Measurements from ENCODE around the gene WFS1.

Gene WFS1

DNA sequence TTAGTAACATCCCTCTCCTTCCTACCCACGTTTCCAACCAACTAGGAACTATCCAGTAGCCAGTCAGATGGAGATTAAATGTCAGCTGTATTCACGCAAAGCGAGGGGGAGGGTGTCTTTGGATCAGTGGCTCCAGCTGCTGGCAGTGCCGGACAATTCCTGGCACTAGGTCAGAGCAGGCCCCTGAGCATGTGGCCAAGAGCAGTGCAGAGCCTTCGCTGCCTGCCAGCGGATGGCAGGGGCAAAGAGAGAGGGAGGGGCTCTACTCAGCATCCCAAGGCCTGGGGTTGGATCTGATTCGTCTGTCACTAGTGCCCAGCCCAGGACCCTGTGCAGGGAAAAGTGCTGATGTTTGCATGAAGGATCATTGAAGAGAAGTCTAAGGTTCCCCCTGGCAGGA lies 40.6 kb upstream of the WFS1 start:
- H3K27ac ChIP-seq (ENCODE audit: low read length): no peak overlapping the region
- no peaks in the 10 kb centered on the region for H3K4me1 ChIP-seq (ENCODE audit: control insufficient read depth in 1 of 2, insufficient read depth in 2 of 2, low read length in 2 of 2)
- H3K36me3 ChIP-seq (ENCODE audit: control insufficient read depth in 1 of 2, insufficient read depth in 2 of 2, low read length in 2 of 2): no peaks in the 10 kb centered on the region
- no peaks in the 10 kb centered on the region for H3K9me3 ChIP-seq (ENCODE audit: control insufficient read depth in 1 of 2, low read length in 2 of 2)
- no peaks in the 10 kb centered on the region for H3K27me3 ChIP-seq (ENCODE audit: low read depth, low read length)
- no peak overlapping the region for H3K4me3 ChIP-seq (ENCODE audit: low read depth in 1 of 2, low read length in 2 of 2)

DNA sequence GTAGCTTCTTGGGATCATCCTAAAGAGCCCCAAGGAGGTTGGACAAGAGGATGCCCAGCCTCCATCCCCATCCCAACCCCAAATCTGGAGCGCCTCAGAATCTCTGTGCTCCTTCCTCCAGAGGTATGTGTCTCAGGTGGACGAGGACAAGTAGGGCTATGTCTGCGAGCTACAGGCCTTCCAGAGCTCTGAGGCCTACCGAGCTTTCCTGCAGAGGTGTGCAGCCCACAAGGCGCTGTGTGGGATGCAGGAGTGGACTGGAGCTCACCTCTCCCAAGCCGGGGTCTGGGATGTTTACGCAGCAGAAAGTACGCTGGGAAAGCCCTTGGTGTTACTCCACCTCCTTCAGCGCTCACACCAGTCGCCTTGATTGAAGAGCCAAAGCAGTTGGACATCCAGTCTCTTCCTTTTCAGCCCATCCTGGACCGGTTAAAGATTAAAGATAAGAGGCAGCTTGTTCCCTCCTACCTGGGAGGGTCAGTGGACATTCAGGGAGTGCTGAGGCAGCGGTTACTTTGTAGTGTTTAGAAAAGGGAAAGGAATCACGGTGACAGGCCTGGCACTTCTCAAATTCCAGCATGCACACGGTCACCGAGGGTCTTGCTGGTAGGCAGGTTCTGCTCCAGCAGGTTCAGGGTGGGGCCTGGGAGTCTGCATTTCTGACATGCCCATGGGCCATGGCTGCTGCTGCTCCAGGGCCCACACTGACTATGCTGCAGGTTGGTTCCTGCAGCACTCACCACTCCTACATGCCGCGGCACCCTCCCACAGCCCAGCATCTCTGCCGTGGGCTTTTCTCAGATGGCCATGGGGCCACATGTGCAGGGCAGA lies 39.8 kb upstream of the WFS1 start:
- H3K4me3 ChIP-seq (ENCODE audit: low read depth in 1 of 2, low read length in 2 of 2): no peak overlapping the region
- no peaks in the 10 kb centered on the region for H3K4me1 ChIP-seq (ENCODE audit: control insufficient read depth in 1 of 2, insufficient read depth in 2 of 2, low read length in 2 of 2)
- no peaks in the 10 kb centered on the region for H3K36me3 ChIP-seq (ENCODE audit: control insufficient read depth in 1 of 2, insufficient read depth in 2 of 2, low read length in 2 of 2)
- H3K27ac ChIP-seq (ENCODE audit: low read length): no peak overlapping the region
- H3K9me3 ChIP-seq (ENCODE audit: control insufficient read depth in 1 of 2, low read length in 2 of 2): no peaks in the 10 kb centered on the region
- no peaks in the 10 kb centered on the region for H3K27me3 ChIP-seq (ENCODE audit: low read depth, low read length)

DNA sequence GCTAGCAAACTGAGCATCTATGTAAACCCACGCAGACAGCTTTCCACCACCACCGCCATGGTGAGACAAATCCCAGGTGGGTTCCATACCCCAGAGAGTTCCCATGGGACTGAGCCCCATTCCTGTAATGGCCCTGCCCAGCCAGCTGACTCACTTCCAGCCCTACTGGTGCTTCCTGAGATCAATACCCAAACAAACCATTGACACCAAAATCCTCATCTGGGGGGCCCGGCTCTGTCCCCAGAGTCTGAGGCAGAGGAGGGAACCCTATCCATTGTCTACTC lies 39.2 kb upstream of the WFS1 start:
- no peak overlapping the region for H3K27ac ChIP-seq (ENCODE audit: low read length)
- no peaks in the 10 kb centered on the region for H3K27me3 ChIP-seq (ENCODE audit: low read depth, low read length)
- no peak overlapping the region for H3K4me3 ChIP-seq (ENCODE audit: low read depth in 1 of 2, low read length in 2 of 2)
- H3K4me1 ChIP-seq (ENCODE audit: control insufficient read depth in 1 of 2, insufficient read depth in 2 of 2, low read length in 2 of 2): no peaks in the 10 kb centered on the region
- no peaks in the 10 kb centered on the region for H3K36me3 ChIP-seq (ENCODE audit: control insufficient read depth in 1 of 2, insufficient read depth in 2 of 2, low read length in 2 of 2)
- H3K9me3 ChIP-seq (ENCODE audit: control insufficient read depth in 1 of 2, low read length in 2 of 2): no peaks in the 10 kb centered on the region

DNA sequence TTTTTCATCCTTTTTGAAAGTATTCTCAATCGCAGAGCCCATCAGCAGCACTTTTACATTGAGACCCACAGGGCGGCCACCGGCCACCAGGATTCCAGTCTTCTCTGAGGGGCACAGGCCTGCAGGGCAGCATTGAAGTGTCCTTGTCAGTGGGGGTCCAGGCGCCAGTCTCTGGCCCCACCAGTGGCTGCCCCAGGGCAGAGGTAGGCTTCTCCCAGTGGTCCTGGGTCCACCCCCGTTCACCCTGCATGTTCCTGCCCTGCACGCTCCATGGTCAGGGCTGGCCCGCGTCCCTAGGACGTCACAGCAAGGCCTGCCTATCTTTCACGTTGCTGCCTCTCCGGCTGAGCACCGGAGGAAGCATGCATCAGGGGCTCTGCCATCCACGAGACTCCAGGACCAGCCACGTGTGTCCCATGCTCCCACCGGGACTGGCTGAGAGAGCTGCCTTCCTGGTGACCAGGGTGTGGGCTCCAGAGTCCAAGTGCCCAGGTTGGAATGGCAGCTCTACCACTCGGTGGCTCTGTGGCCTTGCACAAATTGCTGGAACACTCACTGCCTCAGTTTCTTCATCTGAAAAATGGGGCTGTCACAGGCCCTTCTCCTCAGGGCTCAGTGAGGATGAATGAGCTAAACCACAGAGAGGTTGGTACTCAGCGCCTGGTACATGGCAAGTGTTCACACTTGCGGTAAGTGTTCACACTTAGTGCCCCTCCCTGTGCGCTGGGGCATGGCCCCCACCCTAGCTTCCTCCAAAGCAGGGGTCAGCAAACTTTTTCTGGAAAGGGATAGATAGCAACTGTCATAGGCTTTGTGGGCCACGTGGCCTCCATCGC lies 38.6 kb upstream of the WFS1 start:
- Histone ChIP-seq H3K9me3 (ENCODE audit: control insufficient read depth in 1 of 2, low read length in 2 of 2) (no peaks in the 10 kb centered on the region), H3K4me1 (ENCODE audit: control insufficient read depth in 1 of 2, insufficient read depth in 2 of 2, low read length in 2 of 2) (no peaks in the 10 kb centered on the region), H3K36me3 (ENCODE audit: control insufficient read depth in 1 of 2, insufficient read depth in 2 of 2, low read length in 2 of 2) (no peaks in the 10 kb centered on the region), H3K27me3 (ENCODE audit: low read depth, low read length) (no peaks in the 10 kb centered on the region), H3K27ac (ENCODE audit: low read length) (no peak overlapping the region), H3K4me3 (ENCODE audit: low read depth in 1 of 2, low read length in 2 of 2) (no peak overlapping the region)

DNA sequence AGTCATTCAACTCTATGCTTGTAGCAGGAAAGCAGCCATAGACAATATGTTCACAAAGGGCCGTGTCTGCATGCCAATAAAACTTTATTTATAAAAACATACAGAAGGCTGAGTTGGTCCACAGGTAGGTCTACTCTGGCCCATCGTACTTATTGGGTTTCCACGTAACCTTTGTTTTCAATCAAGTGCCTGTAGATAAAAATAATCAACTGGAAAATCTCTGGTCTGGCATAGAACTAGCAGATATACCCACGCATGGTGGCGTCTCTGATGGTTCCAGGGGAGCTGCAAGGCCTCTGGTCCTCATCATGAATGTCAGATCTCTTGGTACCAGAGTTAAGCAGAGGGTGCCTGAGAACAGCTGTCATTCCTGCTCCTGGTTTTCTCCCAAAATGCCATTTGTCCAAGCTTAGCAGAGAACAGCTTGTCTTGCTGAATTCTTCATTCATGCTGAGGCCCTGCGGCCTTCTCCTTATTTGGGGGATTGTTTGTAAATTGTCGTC lies 37.9 kb upstream of the WFS1 start:
- H3K4me1 ChIP-seq (ENCODE audit: control insufficient read depth in 1 of 2, insufficient read depth in 2 of 2, low read length in 2 of 2): no peaks in the 10 kb centered on the region
- no peak overlapping the region for H3K4me3 ChIP-seq (ENCODE audit: low read depth in 1 of 2, low read length in 2 of 2)
- no peaks in the 10 kb centered on the region for H3K27me3 ChIP-seq (ENCODE audit: low read depth, low read length)
- H3K9me3 ChIP-seq (ENCODE audit: control insufficient read depth in 1 of 2, low read length in 2 of 2): no peaks in the 10 kb centered on the region
- no peaks in the 10 kb centered on the region for H3K36me3 ChIP-seq (ENCODE audit: control insufficient read depth in 1 of 2, insufficient read depth in 2 of 2, low read length in 2 of 2)
- H3K27ac ChIP-seq (ENCODE audit: low read length): no peak overlapping the region

DNA sequence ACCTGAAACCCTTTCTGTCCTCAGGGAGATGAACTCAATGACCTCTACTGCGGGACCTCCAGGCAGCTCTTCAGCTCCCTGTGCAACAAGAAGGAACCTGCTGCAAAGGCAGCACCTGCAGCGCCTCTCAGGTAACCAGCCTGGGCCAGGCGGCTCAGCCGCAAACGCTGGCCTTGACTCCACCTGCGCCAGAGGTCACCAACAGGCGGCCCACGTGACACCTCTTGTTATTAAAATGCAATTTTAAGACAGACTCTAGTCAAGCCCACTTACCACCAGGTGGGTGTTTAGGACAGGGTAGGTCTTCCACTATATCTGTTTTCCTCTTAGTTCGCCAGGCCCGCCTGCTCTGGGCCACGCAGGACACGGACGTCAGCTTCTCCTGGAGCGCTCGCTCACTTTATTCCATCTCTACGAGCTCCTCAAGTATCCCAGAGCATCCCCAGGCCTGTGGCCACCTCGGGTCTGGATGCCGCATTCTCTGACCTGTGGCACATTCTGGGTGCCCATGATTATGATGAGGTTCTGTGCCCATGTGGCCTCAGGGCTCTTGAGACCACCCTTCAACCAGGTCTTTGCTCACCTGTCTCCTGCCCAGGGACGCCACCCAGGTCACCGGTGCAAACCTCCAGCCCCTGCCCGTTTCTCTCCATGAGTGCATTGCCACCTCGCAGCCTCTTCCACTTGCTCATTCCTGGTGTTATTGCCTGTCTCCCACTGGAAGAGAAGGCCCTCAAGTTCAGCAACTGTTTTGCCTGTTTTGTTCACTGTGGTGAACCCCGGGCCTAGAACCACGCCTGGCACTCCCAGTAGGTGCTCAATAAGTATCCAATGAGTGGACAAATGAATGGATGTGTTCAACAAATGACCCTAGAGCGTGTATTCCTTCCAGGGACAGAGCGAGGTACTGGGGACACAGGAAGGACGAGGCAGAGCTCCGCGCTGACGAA lies 36.5 kb upstream of the WFS1 start:
- Histone ChIP-seq H3K4me3 (ENCODE audit: low read depth in 1 of 2, low read length in 2 of 2) (no peak overlapping the region), H3K27ac (ENCODE audit: low read length) (no peak overlapping the region), H3K4me1 (ENCODE audit: control insufficient read depth in 1 of 2, insufficient read depth in 2 of 2, low read length in 2 of 2) (no peaks in the 10 kb centered on the region), H3K27me3 (ENCODE audit: low read depth, low read length) (no peaks in the 10 kb centered on the region), H3K36me3 (ENCODE audit: control insufficient read depth in 1 of 2, insufficient read depth in 2 of 2, low read length in 2 of 2) (no peaks in the 10 kb centered on the region), H3K9me3 (ENCODE audit: control insufficient read depth in 1 of 2, low read length in 2 of 2) (no peaks in the 10 kb centered on the region)

DNA sequence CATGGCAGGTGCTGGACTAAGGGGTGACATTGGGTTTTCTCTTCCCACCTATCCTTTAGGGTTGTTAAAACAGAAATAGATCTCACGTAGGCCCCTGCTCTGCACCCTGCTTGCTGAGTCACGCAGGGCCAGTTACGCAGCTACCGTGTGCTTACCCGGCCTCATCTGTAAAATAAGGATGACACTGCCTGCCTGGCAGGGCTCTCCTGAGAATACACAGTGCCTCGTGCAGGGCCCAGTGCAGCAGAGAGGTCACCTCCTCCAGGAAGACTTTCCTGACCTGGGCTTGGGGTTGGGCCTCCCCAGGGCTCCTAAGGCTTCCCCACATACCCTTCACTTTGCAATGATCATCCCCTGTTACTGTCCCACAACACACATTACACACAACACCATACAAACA lies 35.7 kb upstream of the WFS1 start:
- Histone ChIP-seq H3K4me3 (ENCODE audit: low read depth in 1 of 2, low read length in 2 of 2) (no peak overlapping the region), H3K27ac (ENCODE audit: low read length) (no peak overlapping the region), H3K4me1 (ENCODE audit: control insufficient read depth in 1 of 2, insufficient read depth in 2 of 2, low read length in 2 of 2) (no peaks in the 10 kb centered on the region), H3K36me3 (ENCODE audit: control insufficient read depth in 1 of 2, insufficient read depth in 2 of 2, low read length in 2 of 2) (no peaks in the 10 kb centered on the region), H3K9me3 (ENCODE audit: control insufficient read depth in 1 of 2, low read length in 2 of 2) (no peaks in the 10 kb centered on the region), H3K27me3 (ENCODE audit: low read depth, low read length) (no peaks in the 10 kb centered on the region)

DNA sequence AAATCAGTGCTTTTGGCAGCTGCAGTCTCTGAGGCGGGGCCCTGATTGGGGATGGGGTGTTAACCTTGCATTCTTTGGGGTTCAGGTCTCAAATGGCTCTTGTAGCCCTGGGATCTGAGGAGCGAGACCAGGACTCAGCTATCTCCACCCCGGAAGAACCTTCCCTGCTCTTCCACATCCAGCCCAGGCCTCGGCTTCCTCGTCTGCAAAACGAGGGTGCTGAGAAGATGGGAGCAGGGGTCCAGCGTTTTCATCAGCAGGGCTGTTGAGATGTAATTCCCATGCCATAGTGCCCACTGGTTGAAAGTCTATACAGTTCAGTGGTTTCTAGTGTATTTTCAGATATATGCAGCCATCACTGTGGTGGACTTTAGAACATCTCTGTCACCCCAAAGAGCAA lies 34.6 kb upstream of the WFS1 start:
- Histone ChIP-seq H3K4me3 (ENCODE audit: low read depth in 1 of 2, low read length in 2 of 2) (no peak overlapping the region), H3K27me3 (ENCODE audit: low read depth, low read length) (no peaks in the 10 kb centered on the region), H3K36me3 (ENCODE audit: control insufficient read depth in 1 of 2, insufficient read depth in 2 of 2, low read length in 2 of 2) (no peaks in the 10 kb centered on the region), H3K9me3 (ENCODE audit: control insufficient read depth in 1 of 2, low read length in 2 of 2) (no peaks in the 10 kb centered on the region), H3K27ac (ENCODE audit: low read length) (no peak overlapping the region), H3K4me1 (ENCODE audit: control insufficient read depth in 1 of 2, insufficient read depth in 2 of 2, low read length in 2 of 2) (no peaks in the 10 kb centered on the region)

DNA sequence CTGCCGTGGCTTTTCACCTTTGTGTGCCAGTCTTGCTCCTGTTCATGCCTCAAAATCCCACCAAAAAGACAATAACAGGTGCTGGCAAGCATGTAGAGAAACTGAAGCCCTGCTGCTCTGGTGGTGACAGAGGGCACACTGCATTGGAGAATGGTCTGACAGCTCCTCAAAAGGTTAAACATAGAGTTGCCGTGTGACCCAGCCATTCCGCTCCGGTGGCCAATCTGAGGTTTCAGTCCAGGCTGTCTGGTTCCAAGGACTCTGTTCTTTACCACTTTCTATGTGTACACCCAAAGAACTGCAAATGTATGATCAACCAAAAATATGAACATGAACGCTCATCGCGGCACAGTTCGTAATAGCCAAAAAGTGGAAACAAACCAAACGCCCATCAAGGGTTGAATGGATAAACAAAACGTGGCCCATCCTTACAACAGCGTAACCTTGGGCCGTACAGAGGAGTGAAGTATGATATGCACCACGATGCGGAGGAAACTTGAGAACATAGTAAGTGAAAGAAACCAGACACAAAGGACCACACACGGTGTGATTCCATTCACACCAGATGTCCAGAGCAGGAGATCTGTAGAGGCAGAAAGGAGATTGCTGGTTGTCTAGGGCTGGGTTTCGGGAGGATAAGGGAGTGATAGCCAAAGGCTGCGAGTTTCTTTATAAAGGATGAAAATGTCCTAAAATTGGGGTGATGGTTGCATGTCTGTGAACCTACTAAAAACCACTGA lies 33.6 kb upstream of the WFS1 start:
- no peaks in the 10 kb centered on the region for H3K9me3 ChIP-seq (ENCODE audit: control insufficient read depth in 1 of 2, low read length in 2 of 2)

DNA sequence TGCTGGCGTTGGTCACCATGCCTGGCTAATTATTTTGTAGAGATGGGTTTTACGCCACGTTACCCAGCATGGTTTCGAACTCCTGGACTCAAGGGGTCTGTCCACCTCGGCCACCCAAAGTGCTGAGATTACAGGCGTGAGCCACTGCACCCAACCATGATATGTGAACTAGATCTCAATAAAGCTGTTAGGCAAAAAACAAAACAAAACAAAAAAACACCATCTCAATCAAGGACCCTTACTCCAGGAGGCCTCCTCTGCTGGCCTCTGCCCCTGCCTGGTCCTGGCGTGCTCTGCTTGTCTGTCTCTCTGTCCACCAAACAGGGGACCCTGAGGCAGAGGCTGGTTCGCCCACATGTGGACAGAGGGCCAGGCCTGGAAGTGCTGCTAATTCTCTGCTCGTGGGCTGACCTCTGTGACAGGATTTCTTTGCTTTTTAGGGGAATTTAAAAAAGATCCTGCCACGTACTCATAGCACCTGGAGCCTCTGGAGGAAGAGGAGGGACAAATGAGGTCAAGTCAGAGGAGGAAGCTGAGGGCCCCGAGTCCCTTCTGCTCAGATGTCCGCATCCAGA lies 32.7 kb upstream of the WFS1 start:
- no peak overlapping the region for H3K27ac ChIP-seq (ENCODE audit: low read length)
- no peaks in the 10 kb centered on the region for H3K9me3 ChIP-seq (ENCODE audit: control insufficient read depth in 1 of 2, low read length in 2 of 2)
- no peaks in the 10 kb centered on the region for H3K36me3 ChIP-seq (ENCODE audit: control insufficient read depth in 1 of 2, insufficient read depth in 2 of 2, low read length in 2 of 2)
- H3K4me3 ChIP-seq (ENCODE audit: low read depth in 1 of 2, low read length in 2 of 2): no peak overlapping the region
- no peaks in the 10 kb centered on the region for H3K4me1 ChIP-seq (ENCODE audit: control insufficient read depth in 1 of 2, insufficient read depth in 2 of 2, low read length in 2 of 2)
- H3K27me3 ChIP-seq (ENCODE audit: low read depth, low read length): no peaks in the 10 kb centered on the region

More for the DNA sequence above, 33.6 kb upstream of the WFS1 start:
- Histone ChIP-seq H3K27me3 (ENCODE audit: low read depth, low read length) (no peaks in the 10 kb centered on the region), H3K36me3 (ENCODE audit: control insufficient read depth in 1 of 2, insufficient read depth in 2 of 2, low read length in 2 of 2) (no peaks in the 10 kb centered on the region), H3K4me3 (ENCODE audit: low read depth in 1 of 2, low read length in 2 of 2) (no peak overlapping the region), H3K27ac (ENCODE audit: low read length) (no peak overlapping the region), H3K4me1 (ENCODE audit: control insufficient read depth in 1 of 2, insufficient read depth in 2 of 2, low read length in 2 of 2) (no peaks in the 10 kb centered on the region)
